ENCODE data around the gene SEC24D.

- TF ChIP-seq CTCF (IDR thresholded peaks at IDR 0.05) (no peak), POLR2A (IDR thresholded peaks at IDR 0.05) (no peak)
Observed at GRCh38 chr4:118825799-118826198, 10.1 kb downstream of the SEC24D start.
